Umbilical cord (tissue), 2 donors: ENCODE measurements around the gene TBL1X. TPM values are rescaled to one million over a fixed set of nuclear protein-coding genes. Genes with fewer than 3 reads are reported as not detected.
"Not testable (repeated sequence)": the region's sequence is repeated elsewhere in the genome, so short reads cannot be mapped to it uniquely, and the experiment has no call there.

Experiments
- DNase-seq: peaks from one replicate; pipeline ENCODE4 v3.0.0-alpha.2; 2015; ENCODE audit warnings: low spot score
- total RNA-seq: library from RNA; depleted of rRNA; stranded (reverse); fragments of >200 nt; gene quantifications from one replicate; pipeline ENCODE4 v1.2.3, GENCODE V29; 2014; ENCODE audit warnings: low replicate concordance; ENCODE audit not compliant: insufficient read depth

TBL1X gene
- 15.4 TPM for total RNA-seq

GRCh38 chrX:9464435-9465371 is at the start of gene TBL1X:
TBL1X (plus strand) TSS chrX:9465058; CDS start chrX:9653587, 188,529 bp downstream.
- DNase-seq, result peak; percentile 47

- DNase-seq, result peak; percentile 51
Observed at GRCh38 chrX:9416562-9417348, 48.1 kb upstream of the TBL1X start.

- no peak for DNase-seq
Observed at GRCh38 chrX:9418262-9418661, 46.6 kb upstream of the TBL1X start.

- DNase-seq, result peak; percentile 17
Observed at GRCh38 chrX:9420275-9421265, 44.3 kb upstream of the TBL1X start.

- no peak for DNase-seq
Observed at GRCh38 chrX:9429767-9430166, 35.1 kb upstream of the TBL1X start.

- DNase-seq, result no peak
Observed at GRCh38 chrX:9430346-9430921, 34.4 kb upstream of the TBL1X start.

- DNase-seq, result no peak
Observed at GRCh38 chrX:9431281-9431680, 33.6 kb upstream of the TBL1X start.

- DNase-seq, result no peak
Observed at GRCh38 chrX:9433596-9433995, 31.3 kb upstream of the TBL1X start.

- no peak for DNase-seq
Observed at GRCh38 chrX:9434051-9434550, 30.8 kb upstream of the TBL1X start.

GRCh38 chrX:9435086-9435485 is 29.8 kb upstream of the TBL1X start:
- DNase-seq, result not testable (repeated sequence)

- DNase-seq, result no peak
Observed at GRCh38 chrX:9436812-9437211, 28.0 kb upstream of the TBL1X start.

- peak; percentile 21 for DNase-seq
Observed at GRCh38 chrX:9438933-9439494, 25.8 kb upstream of the TBL1X start.

GRCh38 chrX:9440116-9440844 is 24.6 kb upstream of the TBL1X start:
- DNase-seq, result peak; percentile 18

GRCh38 chrX:9442056-9442455 is 22.8 kb upstream of the TBL1X start:
- DNase-seq, result no peak

GRCh38 chrX:9443327-9443726 is 21.5 kb upstream of the TBL1X start:
- DNase-seq, result no peak

GRCh38 chrX:9447906-9448305 is 17.0 kb upstream of the TBL1X start:
- DNase-seq, result no peak

GRCh38 chrX:9456250-9457074 is 8.4 kb upstream of the TBL1X start:
- no peak for DNase-seq

- DNase-seq, result not testable (repeated sequence)
Observed at GRCh38 chrX:9458034-9458433, 6.8 kb upstream of the TBL1X start.
